ENCODE data around the gene FKBP14.

DNA sequence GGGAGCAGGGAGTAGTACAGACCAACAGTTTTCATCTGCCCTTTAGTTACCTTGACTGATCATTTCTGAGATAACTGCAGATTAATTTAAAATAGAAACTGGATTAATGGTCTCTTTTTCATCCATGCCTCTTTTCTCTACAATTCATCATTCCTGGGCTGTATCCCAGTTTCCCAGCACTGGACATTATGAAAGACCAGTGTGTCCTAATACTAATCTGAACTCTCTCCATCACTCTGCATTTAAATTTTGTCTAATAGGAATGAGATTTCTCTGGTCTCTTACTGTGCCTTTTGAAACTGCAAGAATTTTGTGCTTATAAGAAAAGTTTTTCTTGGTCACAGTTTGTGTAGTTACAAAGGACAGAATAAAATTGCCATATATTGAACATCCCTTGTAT is 14.4 kb upstream of the FKBP14 start:
- TF ChIP-seq, protein P1, sequence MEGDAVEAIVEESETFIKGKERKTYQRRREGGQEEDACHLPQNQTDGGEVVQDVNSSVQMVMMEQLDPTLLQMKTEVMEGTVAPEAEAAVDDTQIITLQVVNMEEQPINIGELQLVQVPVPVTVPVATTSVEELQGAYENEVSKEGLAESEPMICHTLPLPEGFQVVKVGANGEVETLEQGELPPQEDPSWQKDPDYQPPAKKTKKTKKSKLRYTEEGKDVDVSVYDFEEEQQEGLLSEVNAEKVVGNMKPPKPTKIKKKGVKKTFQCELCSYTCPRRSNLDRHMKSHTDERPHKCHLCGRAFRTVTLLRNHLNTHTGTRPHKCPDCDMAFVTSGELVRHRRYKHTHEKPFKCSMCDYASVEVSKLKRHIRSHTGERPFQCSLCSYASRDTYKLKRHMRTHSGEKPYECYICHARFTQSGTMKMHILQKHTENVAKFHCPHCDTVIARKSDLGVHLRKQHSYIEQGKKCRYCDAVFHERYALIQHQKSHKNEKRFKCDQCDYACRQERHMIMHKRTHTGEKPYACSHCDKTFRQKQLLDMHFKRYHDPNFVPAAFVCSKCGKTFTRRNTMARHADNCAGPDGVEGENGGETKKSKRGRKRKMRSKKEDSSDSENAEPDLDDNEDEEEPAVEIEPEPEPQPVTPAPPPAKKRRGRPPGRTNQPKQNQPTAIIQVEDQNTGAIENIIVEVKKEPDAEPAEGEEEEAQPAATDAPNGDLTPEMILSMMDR (IDR thresholded peaks at IDR 0.05) = no peak
- TF ChIP-seq POLR2AphosphoS5 (IDR thresholded peaks at IDR 0.05) (no peak), EP300 (IDR thresholded peaks at IDR 0.05) (no peak)

Data from upper lobe of left lung (tissue), 4 donors.